Right cardiac atrium (tissue), 5 donors: ENCODE data around the gene METTL2B. TPM values are rescaled to one million over a fixed set of nuclear protein-coding genes. Genes with fewer than 3 reads are reported as not detected.
"Not testable (repeated sequence)": the region's sequence is repeated elsewhere in the genome, so short reads cannot be mapped to it uniquely, and the experiment has no call there.

ENCODE experiments used
- ATAC-seq, 2 donors: fragments of 200-7000 bp; cut with Tn5 transposase; one replicate each; pipeline versions ENCODE4 v1.8.0 to v1.9.1; 2020; ENCODE audit warnings: moderate library complexity in 2 of 2, mild to moderate bottlenecking in 1 of 2
- DNase-seq, 3 donors: peaks; one replicate each; pipeline ENCODE4 v3.0.0-alpha.2; 2020
- H3K27ac ChIP-seq: one replicate; pipeline ENCODE4 v1.5.1; 2013; ENCODE audit warnings: mild to moderate bottlenecking, low read length, control low read depth, moderate library complexity
- H3K27me3 ChIP-seq: one replicate; pipeline ENCODE4 v1.6.1; 2013; ENCODE audit not compliant: control insufficient read depth, insufficient read depth
- H3K4me1 ChIP-seq: one replicate; pipeline ENCODE4 v1.6.1; 2013; ENCODE audit warnings: low read length; ENCODE audit not compliant: control insufficient read depth, insufficient read depth
- H3K4me3 ChIP-seq: one replicate; pipeline ENCODE4 v1.5.1; 2013; ENCODE audit warnings: low read length, control low read depth
- H3K9me3 ChIP-seq: one replicate; pipeline ENCODE4 v1.6.1; 2013; ENCODE audit warnings: low read length; ENCODE audit not compliant: control insufficient read depth
- WGBS: extraction: QIAGEN DNeasy Blood & Tissue Kit; methylation state at CpG from one replicate; pipeline ENCODE4 v1.1.7; 2013; 5-methylcytosine and 5-hydroxymethylcytosine counted together
- intact Hi-C, 4 donors: fragments of 100-400 bp; cut with DNase I; formaldehyde crosslinking; loops; one replicate each; pipeline versions ENCODE4 v1.11.0 to v1.14.0; 2022 to 2023
- polyA plus RNA-seq: library from polyadenylated mRNA; stranded (reverse); fragments of 200-250 nt; gene quantifications from one replicate; pipeline ENCODE4 v1.2.3, GENCODE V29; 2013
- total RNA-seq, 4 donors: library from RNA; stranded (reverse); fragmentation: NEBNext Ultra II Directional; extraction: Animal tissue kit (Norgen Biotek cat#: 25700); gene quantifications; one replicate each; pipeline ENCODE4 v1.2.1, GENCODE V29; 2021
- donor health status: healthy with polysubstance abuse.
- donor health status: DM: no; HTN: yes; CAD: no.
- donor health status: DM: no; HTN: no; CAD: no.
- donor health status: DM: no; HTN: yes; CAD: no; lungs with severe emphysema.
- donor health status: DM: yes; HTN: yes; CAD: no.

Gene METTL2B
- total and polyA plus RNA-seq, 5 donors = 11.7 to 23.1 (median 20.4) TPM

- ATAC-seq, H3K4me1 ChIP-seq, H3K9me3 ChIP-seq, intact Hi-C loops, H3K4me3 ChIP-seq, H3K27ac ChIP-seq, H3K27me3 ChIP-seq, DNase-seq: not testable (repeated sequence)
- WGBS = 94% methylated on average over 16 of the region's 16 CpGs
Measured at GRCh38 chr7:128529191-128529590, 52.6 kb downstream of the METTL2B start.

DNA sequence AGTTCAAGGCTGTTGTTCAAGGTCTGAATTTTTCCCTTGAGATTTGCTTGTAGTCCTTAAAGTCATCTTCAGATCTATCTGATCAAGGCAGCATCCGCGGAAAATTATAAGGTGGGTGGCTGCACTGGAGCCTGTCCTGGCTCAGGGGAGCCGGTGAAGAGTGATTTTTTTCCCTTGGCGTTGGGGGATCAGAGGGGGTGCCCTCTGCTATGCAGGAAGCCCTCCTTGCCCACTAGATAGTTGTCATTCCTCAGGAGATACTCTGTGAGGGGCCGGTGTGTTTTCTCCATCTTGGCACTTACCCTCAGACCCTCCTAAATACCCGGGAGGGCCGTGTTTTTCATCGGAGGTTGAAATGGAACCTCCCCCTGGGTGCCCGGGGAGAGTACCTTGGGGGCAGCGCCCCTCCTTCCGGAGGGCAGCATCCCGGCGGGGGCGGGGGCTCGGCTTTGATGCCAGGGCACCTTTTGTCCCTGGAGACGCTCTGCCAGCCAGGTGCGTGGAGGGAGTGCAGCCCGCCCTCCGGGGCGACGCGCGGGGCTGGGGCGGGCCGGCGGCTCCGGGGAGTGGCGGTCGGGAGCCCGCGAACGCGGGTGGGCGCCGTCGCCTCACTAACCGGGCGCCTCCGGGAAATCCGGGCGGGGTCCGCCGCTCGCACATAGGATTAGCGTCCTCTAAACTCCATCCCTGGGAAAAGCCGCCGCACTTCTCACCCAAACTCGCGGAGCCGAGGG lies 53.7 kb downstream of the METTL2B start:
- H3K4me3 ChIP-seq = peak overlapping the region; percentile 91
- intact Hi-C loops, H3K4me1 ChIP-seq, H3K27me3 ChIP-seq, H3K9me3 ChIP-seq: not testable (repeated sequence)
- 2% methylated on average over 50 of the region's 50 CpGs for WGBS
- peak overlapping the region; percentile 100 for H3K27ac ChIP-seq
- peak; percentile 12 for ATAC-seq
- peak in 1 of 3 donors; percentile 32 for DNase-seq

GRCh38 chr7:128530855-128531104 lies 54.2 kb downstream of the METTL2B start:
- Histone ChIP-seq H3K4me3 (peak overlapping the region; percentile 91), H3K27me3 (no peaks in the 10 kb centered on the region), H3K4me1 (peaks cover 4% of the 10 kb centered on the region), H3K9me3 (no peaks in the 10 kb centered on the region), H3K27ac (peak overlapping the region; percentile 100)
- DNase-seq (no peak), ATAC-seq (no peak)
- intact Hi-C loops = no loop called here
- WGBS = under 1% methylated on average over 38 of the region's 38 CpGs

DNA sequence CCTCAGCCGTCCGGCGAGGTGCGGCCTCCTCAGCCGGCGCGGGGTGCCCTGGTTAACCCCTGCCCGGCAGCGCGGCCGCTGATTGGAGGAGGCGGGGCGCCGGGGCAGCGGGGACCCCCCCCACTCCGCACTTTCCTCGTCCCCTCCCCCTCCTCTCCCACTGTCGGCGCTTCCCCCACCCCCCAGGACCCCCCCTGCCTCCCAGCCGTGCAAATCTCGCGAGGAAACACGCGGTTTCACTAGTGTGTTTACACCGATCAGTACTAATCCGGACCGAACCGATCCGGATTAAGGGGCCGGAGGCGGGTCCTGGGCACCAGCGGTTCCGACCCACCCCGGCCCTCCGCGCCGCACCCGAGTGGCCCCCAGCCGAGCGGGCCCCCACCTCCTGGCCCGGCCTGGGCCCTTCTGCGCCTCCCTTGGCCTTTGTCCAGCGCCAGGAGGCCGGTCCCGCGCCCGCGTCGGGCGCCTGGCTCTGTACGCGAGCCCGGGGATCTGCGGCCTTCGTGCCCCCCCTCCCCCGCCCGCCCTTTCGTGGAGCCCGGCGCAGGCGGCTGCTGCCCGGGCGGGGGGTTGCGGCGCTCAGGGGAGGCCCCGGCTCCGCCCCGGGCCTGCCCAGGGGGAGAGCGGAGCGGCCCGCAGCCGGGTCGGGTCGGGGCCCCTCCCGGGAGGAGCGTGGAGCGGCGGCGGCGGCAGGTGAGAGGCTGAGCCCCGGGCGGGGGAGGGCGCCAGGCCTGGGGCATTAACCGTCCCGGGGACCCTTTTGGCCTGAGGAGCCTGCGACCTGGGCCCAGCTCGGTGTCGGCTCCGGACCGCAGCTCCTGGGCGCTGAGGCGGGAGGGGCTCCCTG lies 54.8 kb downstream of the METTL2B start:
- intact Hi-C loops, H3K4me1 ChIP-seq, H3K9me3 ChIP-seq, H3K27me3 ChIP-seq: not testable (repeated sequence)
- ATAC-seq (peak; percentile 94 to 96), DNase-seq (peak; percentile 88 to 96 (median 95))
- peak overlapping the region; percentile 91 for H3K4me3 ChIP-seq
- under 1% methylated on average over 92 of the region's 92 CpGs for WGBS
- H3K27ac ChIP-seq = peak overlapping the region; percentile 100

DNA sequence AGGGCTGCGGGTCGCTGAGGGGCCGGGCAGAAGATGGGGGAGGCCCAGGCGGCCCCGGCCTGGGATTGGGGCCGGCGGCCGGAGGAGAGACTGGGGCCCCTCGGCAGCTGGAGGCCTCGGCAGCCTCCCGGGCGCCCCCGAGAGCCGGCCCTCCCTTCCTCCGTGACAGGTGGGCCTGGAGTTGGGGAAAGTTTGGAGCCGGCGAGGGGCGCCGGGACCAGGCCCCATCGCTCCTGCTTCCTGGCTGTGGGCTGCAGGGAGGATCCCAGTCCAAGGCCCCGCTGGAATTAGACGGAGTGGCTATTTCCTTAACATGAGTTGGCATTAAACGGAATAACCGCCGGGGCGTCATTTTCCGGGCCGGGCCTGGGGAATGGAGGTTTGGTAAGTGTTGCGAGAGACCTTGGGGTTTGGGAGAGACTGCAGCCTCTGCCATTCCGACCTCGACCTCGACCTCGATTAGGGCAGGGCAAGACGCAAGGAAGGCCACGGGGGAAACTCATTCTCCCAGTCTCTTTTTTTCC lies 55.5 kb downstream of the METTL2B start:
- H3K9me3 ChIP-seq, intact Hi-C loops, H3K27me3 ChIP-seq, H3K4me1 ChIP-seq: not testable (repeated sequence)
- WGBS = 0% methylated on average over 32 of the region's 35 CpGs
- Histone ChIP-seq H3K4me3 (peak overlapping the region; percentile 91), H3K27ac (peak overlapping the region; percentile 96)
- ATAC-seq = peak; percentile 34 to 44
- peak; percentile 52 to 79 (median 78) for DNase-seq

- H3K4me1 ChIP-seq, H3K27me3 ChIP-seq, DNase-seq, intact Hi-C loops, ATAC-seq, H3K27ac ChIP-seq, H3K9me3 ChIP-seq: not testable (repeated sequence)
- peak overlapping the region; percentile 91 for H3K4me3 ChIP-seq
- 33% methylated on average over 1 of the region's 1 CpG for WGBS
Measured at GRCh38 chr7:128532956-128533355, 56.4 kb downstream of the METTL2B start.

DNA sequence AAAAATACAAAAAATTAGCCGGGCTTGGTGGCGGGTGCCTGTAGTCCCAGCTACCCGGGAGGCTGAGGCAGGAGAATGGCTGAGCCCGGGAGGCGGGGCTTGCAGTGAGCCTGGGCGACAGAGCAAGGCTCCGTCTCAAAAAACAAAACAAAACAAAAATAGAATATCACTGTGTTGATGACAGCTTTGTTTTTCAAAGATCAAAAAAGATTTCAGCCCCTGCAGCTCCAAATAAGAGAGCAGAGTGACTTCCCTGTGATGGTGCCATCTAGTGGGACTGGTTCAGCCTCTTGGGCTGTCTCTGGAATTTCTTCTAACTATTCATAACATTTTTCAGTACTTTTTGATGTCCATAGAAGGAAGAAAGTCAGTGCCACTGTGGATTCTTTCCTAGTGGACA lies 60.9 kb downstream of the METTL2B start:
- H3K4me3 ChIP-seq, intact Hi-C loops, DNase-seq, H3K9me3 ChIP-seq, H3K27ac ChIP-seq, H3K27me3 ChIP-seq, H3K4me1 ChIP-seq: not testable (repeated sequence)
- 45% methylated on average over 7 of the region's 7 CpGs for WGBS
- ATAC-seq = peak; percentile 54 to 60

DNA sequence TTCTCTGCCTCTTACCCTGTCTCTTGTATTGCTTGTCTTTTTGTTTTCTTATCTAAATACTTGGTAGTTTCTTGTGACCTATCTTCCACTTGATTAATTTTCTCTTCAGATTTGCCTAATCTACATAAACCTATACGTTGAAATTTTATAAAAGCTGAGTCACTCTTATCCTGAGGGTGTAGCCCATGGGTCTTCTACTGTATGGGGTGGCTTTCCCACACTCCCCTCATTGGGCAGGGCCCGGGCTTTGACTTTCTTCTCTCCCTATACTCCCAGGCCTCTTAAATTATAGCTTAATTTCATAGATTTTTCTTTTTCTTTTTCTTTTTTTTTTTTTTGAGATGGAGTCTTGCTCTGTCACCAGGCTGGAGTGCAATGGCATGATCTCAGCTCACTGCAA lies 66.0 kb downstream of the METTL2B start:
- H3K4me3 ChIP-seq, DNase-seq, H3K4me1 ChIP-seq, intact Hi-C loops, ATAC-seq, H3K27me3 ChIP-seq, H3K27ac ChIP-seq, H3K9me3 ChIP-seq: not testable (repeated sequence)
- WGBS = 80% methylated on average over 2 of the region's 2 CpGs

DNA sequence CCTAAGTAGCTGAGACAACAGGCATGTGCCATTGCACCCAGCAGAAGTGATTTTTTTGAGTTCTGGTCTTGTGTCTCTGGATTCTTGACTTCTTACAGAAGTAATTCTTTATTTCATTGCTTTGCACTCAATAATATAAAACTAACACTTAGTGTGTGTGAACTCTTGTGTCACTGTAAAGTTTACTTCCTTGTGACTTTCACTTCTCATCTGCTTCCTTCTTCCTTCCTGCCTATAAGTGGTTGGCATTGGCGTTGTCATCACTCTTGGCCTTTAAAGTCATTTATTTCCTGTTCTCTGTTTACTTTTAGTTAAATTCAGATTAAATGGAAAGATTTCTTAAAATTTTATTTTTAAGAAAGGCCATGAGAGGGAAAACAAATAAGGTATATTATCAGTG lies 66.8 kb downstream of the METTL2B start:
- intact Hi-C loops, H3K9me3 ChIP-seq, ATAC-seq, H3K4me1 ChIP-seq, H3K4me3 ChIP-seq, H3K27me3 ChIP-seq, H3K27ac ChIP-seq, DNase-seq: not testable (repeated sequence)
- WGBS = 57% methylated on average over 1 of the region's 1 CpG

DNA sequence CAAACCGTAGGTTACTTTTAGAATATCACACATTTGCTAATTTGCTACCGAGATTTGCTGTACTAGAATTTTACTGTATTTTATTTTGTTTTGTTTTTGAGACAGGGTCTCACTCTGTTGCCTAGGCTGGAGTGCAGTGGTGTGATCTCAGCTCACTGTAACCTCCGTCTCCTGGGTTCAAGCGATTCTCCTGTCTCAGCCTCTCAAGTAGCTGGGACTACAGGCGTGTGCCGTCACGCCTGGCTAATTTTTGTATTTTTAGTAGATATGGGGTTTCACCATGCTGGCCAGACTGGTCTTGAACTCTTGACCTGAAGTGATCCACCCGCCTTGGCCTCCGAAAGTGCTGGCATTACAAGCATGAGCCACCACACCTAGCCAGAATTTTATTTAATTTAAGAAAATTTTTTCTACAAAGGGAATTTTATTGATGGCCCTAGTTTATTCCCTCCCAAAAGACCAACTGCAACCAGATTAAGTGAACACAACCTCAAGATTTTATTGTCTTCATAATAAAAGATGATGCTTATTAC lies 69.8 kb downstream of the METTL2B start:
- intact Hi-C loops, H3K27me3 ChIP-seq, H3K4me1 ChIP-seq, ATAC-seq, H3K27ac ChIP-seq, DNase-seq, H3K4me3 ChIP-seq, H3K9me3 ChIP-seq: not testable (repeated sequence)
- 93% methylated on average over 9 of the region's 9 CpGs for WGBS

DNA sequence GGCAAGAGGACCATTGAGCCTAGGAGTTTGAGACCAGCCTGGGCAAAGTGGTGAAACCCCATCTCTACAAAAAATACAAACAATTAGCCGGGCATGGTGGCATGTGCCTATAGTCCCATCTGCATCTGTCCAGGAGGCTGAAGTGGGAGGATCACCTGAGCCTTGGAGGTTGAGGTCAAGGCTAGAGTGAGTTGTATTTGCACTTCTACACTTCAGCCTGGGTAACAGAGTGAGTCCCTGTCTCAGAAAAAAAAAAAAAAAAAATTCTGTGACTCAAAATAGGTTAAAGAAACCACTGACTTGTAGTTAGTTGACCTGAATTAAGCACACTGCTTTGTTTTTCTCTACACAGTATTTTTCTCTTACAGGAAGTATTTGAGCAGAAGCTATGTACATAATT lies 74.4 kb downstream of the METTL2B start:
- intact Hi-C loops = no loop called here
- H3K4me1 ChIP-seq = peaks cover 4% of the 10 kb centered on the region
- H3K9me3 ChIP-seq = no peaks in the 10 kb centered on the region
- DNase-seq = no peak
- H3K27ac ChIP-seq = no peak overlapping the region
- 95% methylated on average over 1 of the region's 1 CpG for WGBS
- H3K4me3 ChIP-seq = no peak overlapping the region
- no peaks in the 10 kb centered on the region for H3K27me3 ChIP-seq
- no peak for ATAC-seq
